H1 (cell line): ENCODE data around the gene UTS2R. TPM values are rescaled to one million over a fixed set of nuclear protein-coding genes. Genes with fewer than 3 reads are reported as not detected.

Experiments used
- PHF8 ChIP-seq: fragments of 200-600 bp; sonication (generic); conservative IDR thresholded peaks from 2 replicates; pipeline ENCODE4 v1.7.1; 2012; ENCODE audit warnings: low read depth, mild to moderate bottlenecking, inconsistent platforms, low read length, moderate library complexity
- polyA plus RNA-seq, 7 experiments: library from polyadenylated mRNA; depleted of rRNA in 3 of 7; stranded (reverse) in 5 of 7; unstranded in 2 of 7; fragments of >200 nt in 5 of 7; fragments of 200-250 nt in 2 of 7; gene quantifications; 1 replicate in 5 of 7; 2 replicates in 1 of 7; 4 replicates in 1 of 7; pipeline versions ENCODE4 v1.2.1 to v1.2.3, GENCODE V29; 2011 to 2013; ENCODE audit warnings: missing spikeins in 2 of 7, mixed read lengths in 2 of 7
- total RNA-seq: library from RNA; stranded (reverse); fragmentation: NEBNext Ultra II Directional; extraction: Animal tissue kit (Norgen Biotek cat#: 25700); gene quantifications from 2 replicates; pipeline ENCODE4 v1.2.1, GENCODE V29; 2021

The UTS2R gene
- total and polyA plus RNA-seq, 2 of the 8 experiments (the other 6 are each of a cell fraction or from before 2014, with no cell fraction given) = 0.27 TPM; not detected in 1

DNA sequence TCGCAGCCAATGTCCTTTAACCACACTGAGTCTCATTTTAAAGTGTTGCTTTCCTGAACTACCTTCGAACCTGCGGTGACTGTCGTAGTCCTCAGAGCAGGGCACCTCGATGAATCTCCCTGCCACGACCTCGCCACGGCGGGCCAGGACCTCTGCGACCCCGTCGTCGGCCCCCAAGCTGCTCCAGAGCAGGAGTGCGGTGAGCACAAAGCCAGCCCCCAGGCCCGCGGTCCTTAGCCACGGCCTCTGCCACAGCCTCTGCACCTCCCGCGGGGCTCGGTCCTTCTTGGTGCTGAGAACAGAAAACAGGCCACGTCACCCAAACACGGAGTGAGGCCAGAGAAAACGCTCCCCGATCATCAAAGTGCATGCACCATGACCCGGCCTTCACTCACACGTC is 43.8 kb downstream of the UTS2R start (continued):
- TF ChIP-seq PHF8 = no peak
